NB4 (cell line): ENCODE data around the gene KIF13A.

Experiments used
- DNase-seq: peaks from one replicate; pipeline ENCODE4 v3.0.0; 2010; ENCODE audit warnings: low read depth
- H3K4me3 ChIP-seq: one replicate; pipeline ENCODE4 v1.5.1; 2011; ENCODE audit warnings: mild to moderate bottlenecking, low read depth, low read length, moderate library complexity
- CTCF ChIP-seq: IDR thresholded peaks from one replicate; pipeline ENCODE4 v1.5.1; 2012; ENCODE audit warnings: low read depth, low read length
- MYC ChIP-seq: IDR thresholded peaks from 2 replicates; pipeline ENCODE4 v1.6.1; 2011; ENCODE audit warnings: low read depth, low read length
- POLR2A ChIP-seq: IDR thresholded peaks from 2 replicates; pipeline ENCODE4 v1.6.1; 2011; ENCODE audit warnings: mild to moderate bottlenecking; ENCODE audit not compliant: insufficient read length; ENCODE audit errors: extremely low read depth
- TF ChIP-seq, protein P1 (sequence below): IDR thresholded peaks from 2 replicates; pipeline ENCODE4 v1.6.1; 2011; ENCODE audit warnings: low read depth, low read length

The KIF13A gene

GRCh38 chr6:17999425-17999824 lies 12.0 kb upstream of the KIF13A start:
- no peak for TF ChIP-seq POLR2A
- TF ChIP-seq MYC, result no peak
- TF ChIP-seq, protein P1, sequence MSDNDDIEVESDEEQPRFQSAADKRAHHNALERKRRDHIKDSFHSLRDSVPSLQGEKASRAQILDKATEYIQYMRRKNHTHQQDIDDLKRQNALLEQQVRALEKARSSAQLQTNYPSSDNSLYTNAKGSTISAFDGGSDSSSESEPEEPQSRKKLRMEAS, result no peak
- no peak for TF ChIP-seq CTCF
- no peak overlapping the region for H3K4me3 ChIP-seq
- DNase-seq, result no peak

GRCh38 chr6:17998442-17998841 lies 11.0 kb upstream of the KIF13A start:
- no peak overlapping the region for H3K4me3 ChIP-seq
- TF ChIP-seq CTCF (no peak), POLR2A (no peak), MYC (no peak)
- TF ChIP-seq, protein P1, result no peak
- DNase-seq, result no peak

- DNase-seq, result peak; percentile 46
- no peak overlapping the region for H3K4me3 ChIP-seq
- TF ChIP-seq, protein P1, result no peak
- TF ChIP-seq POLR2A, result no peak
- TF ChIP-seq MYC, result no peak
- TF ChIP-seq CTCF, result no peak
Measured at GRCh38 chr6:17998003-17998402, 10.6 kb upstream of the KIF13A start.

DNA sequence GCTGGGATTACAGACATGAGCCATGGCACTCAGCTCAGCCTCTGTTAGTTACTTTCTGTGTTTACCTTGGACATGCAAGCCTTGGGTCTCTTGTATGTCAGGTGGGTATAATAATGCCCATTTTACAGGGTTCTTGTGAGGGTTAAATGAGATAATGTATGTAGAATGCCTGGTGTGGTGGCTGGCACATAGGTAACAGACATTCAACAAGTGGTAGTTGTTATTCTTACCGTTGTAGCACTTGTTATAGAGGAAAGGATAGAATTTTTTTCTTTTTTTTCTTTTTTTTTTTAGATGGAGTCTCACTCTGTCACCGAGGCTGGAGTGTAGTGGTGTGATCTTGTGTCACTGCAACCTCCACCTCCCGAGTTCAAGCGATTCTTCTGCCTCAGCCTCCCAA lies 8.0 kb upstream of the KIF13A start:
- H3K4me3 ChIP-seq, result no peak overlapping the region
- TF ChIP-seq MYC (no peak), CTCF (no peak)
- TF ChIP-seq, protein P1, result no peak
- no peak for DNase-seq

GRCh38 chr6:17994019-17994418 lies 6.6 kb upstream of the KIF13A start:
- no peak for DNase-seq
- TF ChIP-seq, protein P1, result no peak
- TF ChIP-seq POLR2A (no peak), CTCF (no peak), MYC (no peak)
- no peak overlapping the region for H3K4me3 ChIP-seq

DNA sequence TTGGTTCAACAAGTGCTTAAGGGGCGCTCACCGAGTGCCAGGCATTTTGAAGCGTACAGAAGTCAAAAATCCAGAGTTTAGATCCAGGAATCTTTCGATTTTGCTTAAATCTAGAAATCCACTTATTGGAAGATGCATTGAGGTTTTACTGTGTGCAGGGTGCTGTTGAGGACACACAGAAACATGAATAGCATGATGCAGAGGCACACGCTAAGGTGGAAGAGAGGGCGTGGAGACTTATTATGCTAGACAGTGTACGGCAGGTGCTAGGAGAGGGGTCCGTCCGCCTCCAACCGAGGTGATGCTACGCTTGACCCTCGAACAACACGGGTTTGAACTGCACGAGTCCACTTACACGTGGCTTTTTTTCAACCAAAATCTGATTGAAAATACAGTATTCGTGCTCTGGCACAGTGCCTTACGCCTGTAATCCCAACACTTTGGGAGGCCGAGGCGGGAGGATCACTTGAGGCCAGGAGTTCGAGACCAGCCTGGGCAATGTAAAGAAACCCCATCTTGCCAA lies 1.0 kb upstream of the KIF13A start:
- no peak for DNase-seq
- TF ChIP-seq CTCF, result no peak
- TF ChIP-seq POLR2A, result no peak
- TF ChIP-seq, protein P1, result no peak
- no peak for TF ChIP-seq MYC
- H3K4me3 ChIP-seq, result peak overlapping the region; percentile 34
